ENCODE data around the gene KIF3B. TPM values are rescaled to one million over a fixed set of nuclear protein-coding genes. Genes with fewer than 3 reads are reported as not detected.

The KIF3B gene
- total and polyA plus RNA-seq, 2 of the 13 experiments (the other 11 are each of a cell fraction or from before 2014, with no cell fraction given), result 23.6 to 28.8 TPM

GRCh38 chr20:32277361-32278198 lies at the start of gene KIF3B (continued):
- TF ChIP-seq ATF6 (CRISPR knock-in tag; conservative IDR thresholded peaks at IDR 0.05) (no peak; the same call in 1 of the 2 replicates), NONO (IDR thresholded peaks at IDR 0.05) (no peak), NONO (CRISPR knock-in tag; conservative IDR thresholded peaks at IDR 0.05) (peak; percentile 80; the same call in 1 of the 2 replicates), NCOA2 (CRISPR knock-in tag; IDR thresholded peaks at IDR 0.05) (peak; percentile 10; the same call in 1 of the 2 replicates), ZNF891 (CRISPR knock-in tag; IDR thresholded peaks at IDR 0.05) (peak; percentile 19), ZNF790 (CRISPR knock-in tag; IDR thresholded peaks at IDR 0.05; ENCODE audit: borderline replicate concordance) (no peak), ZNF275 (CRISPR knock-in tag; IDR thresholded peaks at IDR 0.05; ENCODE audit: borderline replicate concordance) (peak; percentile 97; the same call in 1 of the 2 replicates), ZNF552 (CRISPR knock-in tag; IDR thresholded peaks at IDR 0.05; ENCODE audit: borderline replicate concordance) (0 out of 2 replicates have a peak, but pooled peaks have one; percentile 62), AHDC1 (CRISPR knock-in tag; IDR thresholded peaks at IDR 0.05; ENCODE audit: borderline replicate concordance) (no peak), NRL (CRISPR knock-in tag; IDR thresholded peaks at IDR 0.05; ENCODE audit: borderline replicate concordance) (peak; percentile 49; the same call in 1 of the 2 replicates), ZC3H4 (CRISPR knock-in tag; IDR thresholded peaks at IDR 0.05; ENCODE audit: borderline replicate concordance) (no peak), ZNF562 (CRISPR knock-in tag; IDR thresholded peaks at IDR 0.05; ENCODE audit: borderline replicate concordance) (no peak), PAWR (CRISPR knock-in tag; IDR thresholded peaks at IDR 0.05; ENCODE audit: borderline replicate concordance) (no peak; the same call in 1 of the 2 replicates), ZMYM3 (CRISPR knock-in tag; IDR thresholded peaks at IDR 0.05) (peak; percentile 98), MIXL1 (CRISPR knock-in tag; IDR thresholded peaks at IDR 0.05) (peak; percentile 94), TFAP4 (IDR thresholded peaks at IDR 0.05; ENCODE audit: borderline replicate concordance, low read depth) (peak; percentile 72; the same call in 1 of the 2 replicates), FOXO1 (CRISPR knock-in tag; IDR thresholded peaks at IDR 0.05) (no peak), CENPT (CRISPR knock-in tag; IDR thresholded peaks at IDR 0.05; ENCODE audit: low read depth) (no peak), ZKSCAN8 (CRISPR knock-in tag; IDR thresholded peaks at IDR 0.05; ENCODE audit: borderline replicate concordance) (no peak)
